ENCODE data around the gene CRIP3.

GRCh38 chr6:43293698-43294097 lies 14.9 kb downstream of the CRIP3 start:
- TF ChIP-seq CTCF (IDR thresholded peaks at IDR 0.05), result no peak
- no peak for TF ChIP-seq POLR2AphosphoS5 (IDR thresholded peaks at IDR 0.05)
- no peak for TF ChIP-seq POLR2A (IDR thresholded peaks at IDR 0.05)

All from stomach (tissue), 4 donors.